Hematopoietic multipotent progenitor cell treated with erythropoietin and hydrocortisone succinate and interleukin-3 and kit ligand, for 15 days (in vitro differentiated cells): ENCODE measurements around the gene EGR4.
"Not testable (repeated sequence)": the region's sequence is repeated elsewhere in the genome, so short reads cannot be mapped to it uniquely, and the experiment has no call there.

Experiments
- DNase-seq: peaks from one replicate; pipeline ENCODE4 v3.0.0-alpha.2; 2015; ENCODE audit warnings: low spot score

EGR4 gene

GRCh38 chr2:73263540-73264331 is 29.6 kb downstream of the EGR4 start:
- DNase-seq: no peak

DNA sequence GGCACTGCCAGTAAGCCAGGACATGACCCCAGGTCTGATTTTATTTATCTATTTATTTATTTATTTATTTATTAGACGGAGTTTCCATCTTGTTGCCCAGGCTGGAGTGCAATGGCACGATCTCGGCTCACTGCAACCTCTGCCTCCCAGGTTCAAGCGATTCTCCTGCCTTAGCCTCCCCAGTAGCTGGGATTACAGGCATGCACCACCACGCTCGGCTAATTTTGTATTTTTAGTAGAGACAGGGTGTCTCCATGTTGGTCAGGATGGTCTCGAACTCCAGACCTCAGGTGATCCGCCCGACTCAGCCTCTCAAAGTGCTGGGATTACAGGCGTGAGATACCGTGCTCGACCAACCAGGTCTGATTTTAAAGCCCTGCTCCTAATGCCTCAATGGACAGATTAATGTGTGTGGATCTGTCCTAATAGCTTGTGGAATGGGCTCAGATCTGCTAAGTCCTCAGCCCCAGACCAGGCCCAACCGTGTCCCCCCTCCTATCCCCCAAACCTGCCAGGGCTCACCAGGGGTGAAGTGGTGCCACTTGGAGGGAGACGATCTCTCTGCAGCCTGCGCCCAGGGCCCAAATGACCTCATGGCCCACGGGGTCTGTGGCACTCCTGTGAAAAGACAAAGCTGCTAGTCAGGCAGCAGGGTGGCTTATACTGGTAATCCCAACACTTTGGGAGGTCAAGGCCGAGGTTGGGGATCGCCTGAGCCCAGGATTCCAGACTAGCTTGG is 30.5 kb downstream of the EGR4 start:
- not testable (repeated sequence) for DNase-seq

DNA sequence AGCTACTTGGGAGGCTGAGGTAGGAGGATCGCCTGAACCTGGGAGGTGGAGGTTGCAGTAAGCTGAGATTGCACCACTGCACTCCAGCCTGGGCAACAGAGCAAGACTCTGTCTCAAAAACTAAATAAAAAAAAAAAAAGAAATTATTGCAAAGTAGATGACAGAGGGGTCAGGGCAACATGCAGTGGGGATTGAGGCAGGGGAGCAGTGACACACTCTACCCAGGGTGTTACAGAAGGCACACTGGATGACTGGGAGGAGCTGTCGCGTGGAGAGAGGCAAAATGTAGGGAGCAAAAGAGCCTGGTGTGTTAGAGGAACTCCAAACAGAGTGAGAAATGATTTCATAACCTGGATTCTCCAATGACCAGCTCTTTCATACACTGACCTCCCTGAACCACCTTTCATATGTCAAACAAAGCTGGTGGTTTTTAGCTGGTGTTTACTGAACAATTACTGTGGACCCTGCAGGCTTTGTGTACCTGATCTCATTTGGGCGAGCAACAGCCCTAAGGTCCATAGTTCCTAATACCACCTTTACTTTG is 31.2 kb downstream of the EGR4 start:
- DNase-seq: no peak

GRCh38 chr2:73260338-73260984 is 32.9 kb downstream of the EGR4 start:
- DNase-seq: peak; percentile 14

GRCh38 chr2:73259704-73260337 is 33.5 kb downstream of the EGR4 start:
- no peak for DNase-seq

DNA sequence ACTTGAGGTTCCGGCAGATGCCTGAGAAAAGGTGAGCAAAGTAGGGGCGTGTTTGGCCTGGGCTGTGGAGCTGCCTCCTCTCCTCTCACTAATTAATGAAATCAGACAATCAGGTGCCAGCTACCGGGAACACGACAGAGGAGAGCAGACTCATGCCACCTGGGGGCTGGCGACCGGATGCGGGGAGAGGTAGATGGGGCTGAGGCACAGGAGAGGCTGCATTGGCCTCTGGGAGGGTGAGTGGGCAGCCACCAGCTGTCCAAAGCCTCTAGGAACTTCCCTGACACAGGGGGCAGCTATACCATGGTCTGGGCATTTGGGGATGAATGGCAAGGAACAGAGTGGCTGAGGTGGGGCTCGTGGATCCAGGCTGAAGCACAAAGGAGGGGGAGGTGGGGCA is 34.1 kb downstream of the EGR4 start:
- no peak for DNase-seq

DNA sequence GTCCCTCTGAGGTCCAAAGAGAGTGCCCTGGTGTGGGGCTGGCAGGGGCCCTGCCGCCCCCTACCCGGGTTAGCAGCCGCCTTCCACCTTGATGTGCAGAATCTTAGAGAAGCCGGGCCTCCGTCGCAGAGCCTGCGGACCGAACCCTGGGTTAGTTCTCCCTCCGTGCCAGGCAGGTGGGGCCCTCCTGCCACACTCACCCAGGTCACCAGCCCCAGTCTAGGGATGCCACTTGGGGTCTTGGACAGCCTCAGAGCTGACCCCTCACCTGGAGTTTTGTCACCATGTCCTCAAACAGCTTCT is 34.5 kb downstream of the EGR4 start:
- no peak for DNase-seq

- no peak for DNase-seq
Measured at GRCh38 chr2:73258186-73258912, 35.0 kb downstream of the EGR4 start.

DNA sequence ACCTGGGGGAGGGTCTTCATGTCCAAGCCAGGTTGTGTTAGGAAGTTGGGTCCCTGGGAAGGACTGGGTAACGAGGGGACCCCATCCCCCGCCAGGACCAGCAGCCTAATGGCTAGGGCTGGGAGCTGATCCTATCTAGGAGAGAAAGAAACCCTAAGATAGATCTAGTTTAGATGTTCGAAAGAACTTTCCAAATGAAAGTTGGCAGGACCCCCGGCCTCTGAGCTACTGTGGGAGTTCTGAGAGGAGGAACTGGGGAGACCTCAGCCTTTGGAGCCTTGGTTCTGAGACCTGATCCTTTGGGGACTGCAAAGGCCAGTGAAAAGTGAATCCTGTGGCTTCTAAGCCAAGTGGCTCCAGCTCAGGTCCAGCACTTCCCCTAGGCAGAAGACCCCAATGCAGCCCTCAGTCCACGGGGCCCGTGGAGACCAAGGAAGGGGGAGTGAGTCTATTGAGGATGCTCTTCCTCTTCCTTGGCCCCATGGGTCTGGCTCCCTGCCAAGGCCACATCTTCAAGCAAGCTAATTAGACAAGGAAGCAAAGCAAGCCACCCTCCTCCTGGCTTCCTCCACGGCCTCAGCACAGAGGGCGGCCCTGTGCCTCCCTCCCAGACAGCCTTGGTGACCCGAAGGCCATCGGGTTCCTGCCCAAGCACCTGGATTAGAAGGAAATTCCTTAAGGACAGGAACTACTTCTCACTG is 35.8 kb downstream of the EGR4 start:
- DNase-seq: no peak

DNA sequence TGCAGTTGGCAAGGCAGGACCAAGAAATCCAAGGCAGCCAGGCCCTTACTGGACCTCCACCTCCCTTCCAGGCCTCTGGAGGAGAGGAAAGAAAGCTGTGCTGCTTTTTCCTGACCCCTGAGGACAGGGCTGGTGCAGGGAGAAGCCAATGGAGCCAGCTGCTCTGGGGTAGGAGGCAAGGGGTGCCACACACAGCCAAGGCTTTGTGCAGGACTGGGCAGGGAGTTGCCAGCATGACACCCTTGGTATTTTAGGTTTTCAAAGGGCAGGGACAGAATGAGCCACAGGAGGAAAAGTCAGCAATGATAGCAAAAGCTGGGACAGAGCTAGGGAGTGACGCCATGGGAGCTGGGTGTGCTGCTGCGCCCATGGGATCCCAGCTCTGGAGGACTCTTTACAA is 36.3 kb downstream of the EGR4 start:
- DNase-seq: no peak

- DNase-seq: no peak
Measured at GRCh38 chr2:73256618-73256922, 36.8 kb downstream of the EGR4 start.

- DNase-seq: no peak
Measured at GRCh38 chr2:73255907-73256617, 37.3 kb downstream of the EGR4 start.

DNA sequence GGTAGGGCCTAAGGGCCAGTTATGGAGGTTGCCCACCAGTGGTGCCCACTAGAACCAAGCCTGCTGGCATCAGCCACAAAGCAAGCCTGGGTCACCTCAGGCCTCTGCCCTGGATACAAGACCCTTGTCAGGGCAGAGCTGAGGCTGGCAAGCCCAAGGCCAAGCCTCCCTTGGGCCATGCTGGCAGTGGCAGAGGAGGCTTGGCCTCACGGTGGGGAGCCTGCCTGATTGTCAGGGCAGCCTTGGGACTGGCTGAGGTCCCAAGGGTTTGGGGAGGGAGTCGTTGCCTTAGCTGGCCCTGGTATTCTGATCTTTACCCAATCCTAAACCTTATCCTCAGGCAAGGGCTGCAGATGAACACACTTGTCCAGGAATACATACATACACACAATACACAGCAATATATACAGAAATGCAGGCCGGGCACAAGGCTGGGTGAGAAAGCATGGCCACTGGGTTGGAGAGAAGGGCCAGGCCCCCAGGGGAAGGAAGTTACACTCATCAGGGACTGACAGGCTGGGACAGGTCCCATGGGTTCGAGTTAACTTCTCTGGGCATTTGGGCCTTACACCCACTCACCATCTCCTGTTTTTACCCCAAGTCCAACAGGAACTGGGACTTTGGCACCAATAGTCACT is 38.2 kb downstream of the EGR4 start:
- no peak for DNase-seq

- no peak for DNase-seq
Measured at GRCh38 chr2:73254343-73255006, 38.9 kb downstream of the EGR4 start.

DNA sequence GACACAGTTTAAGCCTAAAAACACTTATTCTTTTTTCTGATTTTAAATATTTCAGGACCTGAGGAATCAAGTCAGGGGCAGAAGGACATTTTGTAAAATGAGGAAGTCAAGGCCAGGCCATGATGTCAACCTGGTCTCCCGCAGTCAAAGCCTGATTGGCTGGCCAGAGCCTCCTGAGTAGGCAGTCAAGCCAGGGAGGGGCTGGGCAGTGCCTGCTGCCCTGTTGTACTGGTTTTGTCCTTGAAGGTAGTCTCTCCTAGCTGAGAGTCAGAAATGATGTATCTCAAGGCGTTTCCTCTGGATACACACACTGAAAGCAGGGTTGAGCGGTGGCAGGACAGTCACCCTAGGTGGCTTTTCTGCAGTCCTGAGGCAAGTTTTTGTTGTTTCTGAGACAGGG is 39.4 kb downstream of the EGR4 start:
- no peak for DNase-seq

GRCh38 chr2:73253400-73253799 is 39.9 kb downstream of the EGR4 start:
- DNase-seq: no peak

DNA sequence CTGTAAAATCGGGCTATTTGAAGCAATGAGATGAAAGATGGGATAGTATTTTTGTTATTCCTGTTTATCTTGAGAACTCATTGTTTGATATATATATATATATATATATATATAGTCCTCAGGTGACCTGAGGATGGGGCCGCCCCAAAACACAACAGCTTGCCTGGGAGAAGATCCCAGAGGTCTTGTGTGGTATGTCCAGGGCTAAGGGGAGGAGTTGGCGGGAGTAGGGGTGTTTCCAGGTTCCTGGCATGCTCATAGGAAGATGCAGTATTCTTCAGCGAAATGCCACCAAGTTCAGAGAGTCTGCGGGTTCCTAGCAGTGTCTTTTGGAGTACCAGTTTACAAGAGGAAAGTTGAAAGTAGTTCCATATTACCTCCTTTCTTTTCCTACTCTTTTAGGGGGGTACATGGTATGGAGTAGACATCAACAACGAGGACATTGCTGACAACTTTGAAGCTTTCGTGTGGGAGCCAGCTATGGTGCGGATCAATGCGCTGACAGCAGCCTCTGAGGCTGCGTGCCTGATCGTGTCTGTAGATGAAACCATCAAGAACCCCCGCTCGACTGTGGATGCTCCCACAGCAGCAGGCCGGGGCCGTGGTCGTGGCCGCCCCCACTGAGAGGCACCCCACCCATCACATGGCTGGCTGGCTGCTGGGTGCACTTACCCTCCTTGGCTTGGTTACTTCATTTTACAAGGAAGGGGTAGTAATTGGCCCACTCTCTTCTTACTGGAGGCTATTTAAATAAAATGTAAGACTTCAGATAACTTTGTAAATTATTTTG is 40.9 kb downstream of the EGR4 start:
- no peak for DNase-seq

GRCh38 chr2:73250872-73251846 is 42.2 kb downstream of the EGR4 start:
- no peak for DNase-seq
